Suppressor macrophage treated with lipopolysaccharide for 1 hour (primary cell): Measurements from ENCODE around the gene TIMP2.
"Not testable (repeated sequence)": the region's sequence is repeated elsewhere in the genome, so short reads cannot be mapped to it uniquely, and the experiment has no call there.

Source experiments
- DNase-seq, 3 donors: peaks; one replicate each; pipeline ENCODE4 v3.0.0-alpha.2; 2020 to 2022

Gene TIMP2, protein sequence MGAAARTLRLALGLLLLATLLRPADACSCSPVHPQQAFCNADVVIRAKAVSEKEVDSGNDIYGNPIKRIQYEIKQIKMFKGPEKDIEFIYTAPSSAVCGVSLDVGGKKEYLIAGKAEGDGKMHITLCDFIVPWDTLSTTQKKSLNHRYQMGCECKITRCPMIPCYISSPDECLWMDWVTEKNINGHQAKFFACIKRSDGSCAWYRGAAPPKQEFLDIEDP

DNA sequence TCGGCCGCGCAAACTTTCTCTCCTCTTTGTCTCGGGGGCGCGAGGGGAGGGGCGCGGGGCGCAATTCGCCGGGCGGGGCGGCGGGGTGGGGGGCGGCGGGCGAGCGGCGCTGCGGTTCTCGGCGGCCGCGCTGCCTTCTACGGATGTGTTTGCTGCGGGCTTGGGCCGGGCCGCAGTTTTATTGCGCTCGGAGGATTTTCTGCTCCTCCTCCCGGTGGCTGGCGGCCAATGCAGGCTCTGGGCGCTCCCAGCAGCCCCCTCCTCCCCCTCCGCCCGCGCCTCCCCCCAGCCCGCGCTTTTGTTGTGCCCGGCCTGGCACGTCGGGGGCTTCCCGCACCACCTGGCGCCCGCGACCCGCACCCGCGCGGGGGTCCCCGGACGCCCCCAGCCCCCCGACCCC is at the start of gene TIMP2:
TSS of gene TIMP2 (minus strand) at position 154 of the 400 bp plus-strand sequence. CDS start 299 bp downstream, outside the sequence.
- peak; percentile 90 to 95 (median 94) for DNase-seq

- no peak for DNase-seq
Observed at GRCh38 chr17:78973792-78974520, 48.8 kb upstream of the TIMP2 start.

DNA sequence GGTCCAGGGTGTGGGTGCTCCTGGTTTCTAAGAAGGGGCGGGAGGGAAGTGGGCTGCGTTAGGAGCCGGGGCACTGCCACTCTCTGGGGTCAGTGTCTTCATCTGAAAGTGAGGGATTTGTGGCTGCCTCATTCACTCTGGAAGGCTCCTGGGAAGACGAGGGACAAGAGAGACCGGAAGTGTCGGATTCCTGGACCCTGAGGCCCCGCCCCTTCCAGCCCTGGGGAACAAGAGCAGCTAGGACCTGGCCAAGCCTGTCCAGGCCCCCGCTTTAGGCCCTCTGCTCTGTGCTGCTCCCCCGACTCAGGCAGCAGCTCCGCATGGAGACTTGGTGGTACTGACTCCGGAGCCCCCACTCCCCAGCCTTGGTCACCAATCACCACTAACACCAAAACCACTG is 48.0 kb upstream of the TIMP2 start:
- no peak for DNase-seq

GRCh38 chr17:78972507-78973105 is 47.4 kb upstream of the TIMP2 start:
- no peak for DNase-seq

DNA sequence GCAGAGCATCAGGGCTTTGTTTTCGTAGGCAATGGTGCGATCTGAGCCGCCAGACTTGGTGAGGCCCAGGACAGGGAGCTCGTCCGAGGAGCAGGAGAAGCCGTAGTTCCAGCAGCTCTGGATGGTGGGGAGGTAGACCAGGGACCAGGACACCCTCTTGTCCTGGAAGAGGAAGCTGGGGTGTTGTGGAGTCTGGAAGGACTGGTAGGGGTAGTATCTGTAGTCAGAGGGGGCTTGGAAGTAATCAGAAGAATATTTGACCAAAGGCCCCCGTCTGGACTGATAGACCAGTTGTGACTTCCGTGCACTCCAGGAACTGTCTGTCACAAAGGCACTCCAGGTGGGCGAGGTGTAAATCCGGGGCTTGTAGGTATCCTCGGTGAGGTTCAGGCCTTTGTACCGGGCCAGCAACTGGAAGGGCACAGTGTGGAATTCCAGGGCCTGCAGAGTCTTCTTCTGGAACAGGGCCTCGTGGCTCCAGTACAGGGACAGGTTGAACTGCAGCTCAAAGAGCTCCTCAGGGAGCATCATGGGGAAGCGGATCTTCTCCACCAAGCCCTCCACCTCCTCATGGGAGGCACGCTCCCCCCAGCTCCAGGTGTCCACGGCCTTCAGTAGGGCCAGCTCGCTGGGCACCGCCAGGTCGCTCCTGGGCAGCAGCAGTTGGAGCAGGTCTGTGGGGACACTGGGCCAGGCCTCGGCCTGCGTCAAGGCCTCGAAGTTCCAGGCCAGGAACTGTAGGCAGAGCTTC is 46.7 kb upstream of the TIMP2 start:
- DNase-seq: no peak

DNA sequence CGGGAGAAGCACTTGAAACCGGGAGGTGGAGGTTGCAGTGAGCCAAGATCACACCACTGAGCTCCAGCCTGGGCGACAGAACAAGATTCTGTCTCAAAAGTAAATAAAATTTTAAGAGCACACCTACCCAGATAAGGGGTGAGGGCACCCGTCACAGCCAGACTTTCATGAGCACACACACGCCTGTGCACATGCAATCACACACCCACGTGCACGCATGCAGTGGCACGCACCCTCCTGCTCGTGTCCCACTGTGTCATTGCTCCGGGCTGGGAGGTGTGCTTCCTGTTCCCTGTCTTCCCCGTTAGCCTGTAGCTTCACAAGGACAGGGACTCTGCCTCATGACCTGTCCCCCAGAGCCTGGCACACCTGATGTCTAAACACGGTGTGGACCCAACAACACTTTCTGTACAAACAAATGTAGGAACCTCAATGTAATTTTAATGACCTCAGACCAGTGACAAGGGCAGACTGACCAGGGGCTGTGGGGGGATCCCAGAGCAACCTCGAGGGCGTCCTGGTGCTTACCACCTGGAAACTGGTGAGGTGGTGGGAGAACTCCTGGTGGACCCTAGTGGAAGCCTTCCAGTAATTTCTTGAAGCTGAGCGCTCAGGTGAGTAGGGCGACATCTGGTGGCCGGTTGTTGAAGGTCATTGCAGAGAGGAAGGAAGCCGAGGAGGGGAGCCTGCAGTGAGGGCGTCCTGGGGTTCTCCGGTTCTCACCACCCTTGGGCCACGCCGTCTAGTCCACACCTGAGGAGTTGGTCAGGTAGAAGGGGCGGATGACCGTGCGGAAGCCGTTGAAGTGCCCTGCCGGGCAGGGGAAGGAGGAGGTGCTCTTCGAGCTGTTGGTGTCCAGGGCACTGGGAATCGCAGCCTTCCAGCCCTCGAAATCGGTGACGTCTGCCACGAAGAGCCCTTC is 45.9 kb upstream of the TIMP2 start:
- peak; percentile 78 to 90 (median 88) for DNase-seq

DNA sequence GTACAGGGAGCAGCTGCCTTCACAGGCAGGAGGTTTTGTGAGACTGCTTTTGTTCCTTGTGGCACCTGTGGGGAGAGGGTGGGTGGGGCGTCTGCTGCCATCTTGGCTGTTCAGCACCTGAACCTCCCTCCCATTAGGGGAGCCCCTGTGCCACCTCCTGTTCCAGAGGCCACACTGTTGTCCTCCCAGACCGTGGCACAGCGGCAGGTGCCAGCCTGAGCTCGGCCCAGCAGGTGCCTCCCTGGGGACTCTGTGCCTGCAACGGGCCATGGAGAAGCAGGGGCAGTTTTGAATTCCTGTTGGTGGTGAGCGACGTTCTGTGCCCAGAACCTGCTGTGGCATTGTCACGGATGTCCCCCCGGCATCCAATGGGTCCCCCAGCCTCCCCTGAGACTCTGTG is 44.7 kb upstream of the TIMP2 start:
- DNase-seq: no peak

- DNase-seq: no peak
Observed at GRCh38 chr17:78967782-78968362, 42.7 kb upstream of the TIMP2 start.

GRCh38 chr17:78966910-78967600 is 41.9 kb upstream of the TIMP2 start:
- no peak for DNase-seq

GRCh38 chr17:78966123-78966813 is 41.1 kb upstream of the TIMP2 start:
- DNase-seq: no peak

DNA sequence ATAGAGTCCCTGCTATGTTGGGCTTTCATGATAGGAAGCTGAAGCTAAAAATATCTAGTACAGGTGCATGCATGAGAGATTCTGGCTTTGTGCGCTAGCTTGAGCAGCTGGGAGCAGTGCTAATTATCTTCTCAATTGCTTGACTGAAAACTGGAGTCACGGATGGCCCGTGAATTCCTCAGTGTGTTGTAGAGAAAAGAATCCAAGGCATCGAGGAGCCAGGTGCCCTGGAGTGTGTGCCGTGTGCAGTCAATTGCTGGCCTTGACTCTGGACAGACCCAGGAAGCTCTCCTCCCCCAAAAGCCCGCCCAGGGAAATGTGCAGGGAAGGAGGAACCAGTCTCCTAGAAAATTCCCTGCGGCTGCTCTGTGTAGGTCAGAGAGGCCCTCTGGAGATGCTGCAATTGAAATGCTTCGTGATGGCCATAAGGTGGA is 40.3 kb upstream of the TIMP2 start:
- no peak for DNase-seq

DNA sequence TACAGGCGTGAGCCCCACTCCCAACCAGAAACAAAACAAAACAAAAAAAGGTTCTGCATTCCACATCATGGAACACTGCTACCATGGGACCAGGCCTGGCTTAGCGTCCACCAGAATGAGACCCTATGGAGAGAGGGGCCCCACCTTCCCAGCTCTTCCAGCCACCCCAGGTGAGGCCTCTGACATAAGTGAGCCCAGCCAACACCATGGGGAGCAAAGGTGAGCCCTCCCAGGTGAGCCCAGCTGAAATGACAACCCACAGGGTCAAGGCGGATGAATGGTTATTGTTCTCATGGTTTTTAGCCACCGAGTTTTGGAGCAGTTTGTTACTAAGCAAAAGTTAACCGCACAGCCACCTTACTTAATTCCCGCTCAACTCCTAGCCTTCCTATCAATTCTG is 38.2 kb upstream of the TIMP2 start:
- no peak for DNase-seq

GRCh38 chr17:78962984-78963348 is 37.8 kb upstream of the TIMP2 start:
- DNase-seq: not testable (repeated sequence)

DNA sequence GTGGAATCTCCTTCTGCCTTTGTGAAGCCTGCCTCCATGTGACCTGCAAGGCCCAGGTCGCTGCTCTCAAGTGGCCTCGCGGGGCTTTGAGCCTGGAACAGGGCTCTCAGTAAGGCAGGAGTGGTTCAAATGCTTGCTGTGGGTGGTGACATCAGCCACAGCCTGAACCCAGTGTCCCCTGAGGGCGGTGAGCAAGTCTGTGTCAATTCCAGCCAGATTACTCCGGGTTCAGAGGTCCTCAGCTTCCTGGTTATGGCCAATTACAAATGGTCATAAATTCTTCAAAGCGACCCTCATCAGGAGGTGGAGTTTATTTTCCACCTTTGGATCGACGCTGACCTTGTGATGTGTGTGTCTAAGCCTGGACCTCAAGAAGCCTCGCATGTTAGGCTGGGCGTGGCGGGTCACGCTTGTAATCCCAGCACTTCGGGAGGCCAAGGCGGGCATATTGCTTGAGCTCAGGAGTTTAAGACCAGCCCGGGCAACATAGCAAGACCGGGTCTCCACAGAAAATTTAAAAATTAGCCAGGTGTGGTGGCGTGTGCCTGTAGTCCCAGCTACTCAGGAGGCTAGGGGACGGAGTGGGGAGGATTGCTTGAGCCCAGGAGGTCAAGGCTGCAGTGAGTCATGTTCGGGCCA is 37.3 kb upstream of the TIMP2 start:
- no peak for DNase-seq

DNA sequence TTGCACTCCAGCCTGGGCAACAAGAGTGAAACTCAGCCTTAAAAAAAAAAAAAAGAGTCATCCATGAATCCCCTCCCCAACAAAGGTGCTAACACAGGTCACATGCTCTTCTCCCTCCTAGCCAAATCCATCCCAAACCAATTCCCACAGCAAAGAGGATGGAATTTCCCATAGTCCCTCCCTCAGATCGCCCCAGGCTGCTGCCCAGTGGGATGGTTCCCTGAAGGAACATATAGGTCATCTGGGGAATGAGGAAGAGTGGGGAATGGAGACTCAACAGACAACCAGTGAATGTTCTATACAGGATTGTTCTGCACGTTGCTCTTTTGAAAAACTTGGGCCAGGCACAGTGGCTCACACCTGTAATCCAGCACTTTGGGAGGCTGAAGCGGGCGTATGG is 36.4 kb upstream of the TIMP2 start:
- DNase-seq: no peak

DNA sequence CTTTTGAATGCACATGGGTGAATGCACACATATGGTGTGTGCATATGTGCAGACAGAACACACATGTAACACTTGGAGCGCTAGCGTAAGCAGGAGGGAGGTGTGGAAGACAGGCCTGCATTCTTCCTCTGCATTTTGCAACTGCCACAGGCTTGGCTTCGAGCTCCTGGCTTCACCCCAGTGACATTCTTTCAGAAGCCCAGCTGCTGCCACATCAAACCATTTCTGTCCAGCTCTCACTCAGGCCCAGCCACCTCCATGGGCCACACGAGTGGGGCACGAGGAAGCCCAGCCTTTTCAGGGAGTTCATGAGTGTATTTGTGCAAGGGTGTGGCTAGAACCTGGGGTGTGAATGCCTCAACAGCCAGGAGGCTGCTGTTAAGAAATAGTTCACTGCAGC is 35.7 kb upstream of the TIMP2 start:
- DNase-seq: no peak

DNA sequence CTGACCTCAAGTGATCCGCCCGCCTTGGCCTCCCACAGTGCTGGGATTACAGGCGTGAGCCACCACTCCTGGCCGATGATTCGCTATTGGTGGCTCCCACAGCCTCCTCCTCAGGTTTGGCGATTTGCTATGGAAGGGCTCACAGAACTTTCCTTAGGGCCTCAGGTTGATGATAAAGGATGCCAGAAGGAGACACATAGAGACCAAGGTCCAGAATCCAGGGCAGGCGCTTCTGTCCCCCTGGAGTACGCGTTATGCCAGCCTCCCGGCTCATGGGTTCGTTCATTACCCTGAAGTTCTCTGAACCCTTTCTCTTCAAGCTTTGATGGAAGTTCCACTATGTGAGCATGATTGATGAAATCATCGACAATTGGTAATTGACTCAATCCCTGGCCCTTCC is 34.6 kb upstream of the TIMP2 start:
- DNase-seq: peak in 1 of 3 donors; percentile 34

DNA sequence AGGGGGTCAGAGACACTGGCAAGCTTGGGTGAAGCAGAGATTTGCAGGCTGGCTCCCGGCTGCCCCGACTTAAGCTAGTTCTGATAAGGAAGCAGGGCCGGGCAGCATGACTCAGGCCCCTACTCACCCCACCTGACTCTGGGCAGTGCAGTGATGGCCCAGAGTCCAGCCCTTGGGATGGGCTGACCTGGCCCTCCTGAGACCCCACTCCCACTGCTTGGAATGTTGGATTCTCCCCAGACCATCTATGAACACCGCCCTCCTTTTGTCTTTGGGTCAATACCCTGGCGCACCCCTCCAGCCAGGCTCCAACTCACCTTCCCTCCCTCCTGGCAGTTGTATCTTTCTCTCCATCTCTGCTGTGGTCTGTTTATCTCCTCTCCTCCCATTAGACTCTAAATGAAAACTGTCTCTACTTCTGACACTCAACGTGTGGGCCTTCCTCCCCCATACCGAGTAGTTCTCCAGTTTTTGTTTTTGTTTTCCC is 33.5 kb upstream of the TIMP2 start:
- DNase-seq: peak; percentile 27 to 52 (median 35)

DNA sequence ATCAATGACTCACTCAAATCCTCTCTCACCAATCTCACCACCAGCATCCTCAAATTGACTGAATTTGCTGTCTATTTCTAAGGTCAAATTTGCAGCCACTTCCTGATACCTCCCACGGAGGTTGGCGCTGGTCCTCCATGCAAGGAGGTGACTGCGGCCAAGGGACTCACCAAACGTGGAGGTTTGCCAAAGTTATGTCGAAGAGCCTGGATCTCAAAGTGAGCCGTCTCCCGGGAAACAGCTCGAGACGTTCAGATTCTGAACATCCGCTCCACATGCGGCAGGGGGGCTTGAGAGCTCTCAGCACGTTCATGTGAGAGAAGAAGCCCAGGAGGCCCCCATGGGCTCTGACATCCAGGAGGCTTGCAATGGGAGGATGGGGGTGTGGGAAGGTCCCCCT is 31.9 kb upstream of the TIMP2 start:
- DNase-seq: no peak

GRCh38 chr17:78956254-78956653 is 31.1 kb upstream of the TIMP2 start:
- no peak for DNase-seq
